ENCODE data around the gene ERGIC1.

The ERGIC1 gene

DNA sequence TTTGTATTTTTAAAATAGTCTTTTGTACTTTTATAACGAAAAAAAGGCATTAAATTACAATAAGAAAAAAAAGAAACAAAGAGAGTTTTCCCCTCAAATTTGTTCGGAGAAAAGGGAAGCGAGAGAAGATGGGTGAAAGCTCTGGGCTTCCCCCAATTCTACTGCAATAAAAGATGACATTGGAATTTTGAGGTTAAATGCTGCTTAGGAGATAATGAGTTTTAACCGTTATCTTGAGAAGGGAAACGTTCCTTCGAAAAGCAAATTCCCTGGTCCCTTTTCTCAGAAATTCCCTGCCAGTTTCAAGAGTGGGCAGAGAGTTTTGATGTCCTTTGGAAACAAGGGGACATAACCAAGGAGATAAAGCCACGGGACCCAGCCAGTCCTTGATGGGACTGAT is 18.4 kb upstream of the ERGIC1 start:
- Histone ChIP-seq H3K4me1 (peaks cover 16% of the 10 kb centered on the region), H3K9me3 (ENCODE audit: control insufficient read depth, low read length) (no peaks in the 10 kb centered on the region), H3K27me3 (ENCODE audit: control insufficient read depth, insufficient read depth, low read length) (no peaks in the 10 kb centered on the region), H3K79me2 (no peaks in the 10 kb centered on the region), H3K4me2 (ENCODE audit: low read length) (no peak overlapping the region), H3K27ac (no peak overlapping the region), H3K9ac (no peak overlapping the region), H3K36me3 (ENCODE audit: control insufficient read depth, insufficient read depth, low read length) (no peaks in the 10 kb centered on the region), H2AFZ (no peak overlapping the region), H3K4me3 (ENCODE audit: low read depth, low read length) (no peak overlapping the region)
- TF ChIP-seq, protein P1, sequence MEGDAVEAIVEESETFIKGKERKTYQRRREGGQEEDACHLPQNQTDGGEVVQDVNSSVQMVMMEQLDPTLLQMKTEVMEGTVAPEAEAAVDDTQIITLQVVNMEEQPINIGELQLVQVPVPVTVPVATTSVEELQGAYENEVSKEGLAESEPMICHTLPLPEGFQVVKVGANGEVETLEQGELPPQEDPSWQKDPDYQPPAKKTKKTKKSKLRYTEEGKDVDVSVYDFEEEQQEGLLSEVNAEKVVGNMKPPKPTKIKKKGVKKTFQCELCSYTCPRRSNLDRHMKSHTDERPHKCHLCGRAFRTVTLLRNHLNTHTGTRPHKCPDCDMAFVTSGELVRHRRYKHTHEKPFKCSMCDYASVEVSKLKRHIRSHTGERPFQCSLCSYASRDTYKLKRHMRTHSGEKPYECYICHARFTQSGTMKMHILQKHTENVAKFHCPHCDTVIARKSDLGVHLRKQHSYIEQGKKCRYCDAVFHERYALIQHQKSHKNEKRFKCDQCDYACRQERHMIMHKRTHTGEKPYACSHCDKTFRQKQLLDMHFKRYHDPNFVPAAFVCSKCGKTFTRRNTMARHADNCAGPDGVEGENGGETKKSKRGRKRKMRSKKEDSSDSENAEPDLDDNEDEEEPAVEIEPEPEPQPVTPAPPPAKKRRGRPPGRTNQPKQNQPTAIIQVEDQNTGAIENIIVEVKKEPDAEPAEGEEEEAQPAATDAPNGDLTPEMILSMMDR (IDR thresholded peaks at IDR 0.05) = no peak

DNA sequence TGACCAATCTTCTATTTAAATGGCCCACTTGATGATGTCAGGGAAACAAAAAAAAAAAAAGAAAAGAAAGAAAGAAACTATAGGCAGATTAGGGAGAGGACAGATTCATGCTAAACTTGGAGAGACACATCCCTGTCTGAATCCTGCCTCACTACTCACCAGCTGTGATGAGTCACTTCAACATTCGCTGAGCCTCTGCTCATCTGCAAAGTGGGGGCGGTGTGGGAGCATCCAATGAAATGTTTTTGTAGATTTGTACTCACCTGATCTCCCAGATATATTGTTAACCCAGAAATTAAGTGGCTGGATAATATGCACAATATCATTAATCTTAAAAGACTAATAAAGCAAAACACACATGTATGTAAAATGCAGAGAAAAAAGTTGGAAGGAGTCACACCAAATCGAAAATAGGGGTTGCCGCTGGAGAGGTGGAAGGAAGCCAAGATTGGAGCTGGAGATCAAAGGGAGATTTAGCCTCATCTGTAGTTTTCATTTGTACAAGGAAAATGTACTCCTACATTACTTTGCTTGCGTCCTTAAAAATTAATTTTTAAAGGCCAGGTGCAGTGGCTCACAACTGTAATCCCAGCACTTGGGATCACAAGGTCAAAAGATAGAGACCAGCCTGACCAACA is 17.0 kb upstream of the ERGIC1 start:
- Histone ChIP-seq H3K27ac (no peak overlapping the region), H3K36me3 (ENCODE audit: control insufficient read depth, insufficient read depth, low read length) (no peaks in the 10 kb centered on the region), H3K79me2 (no peaks in the 10 kb centered on the region), H3K27me3 (ENCODE audit: control insufficient read depth, insufficient read depth, low read length) (no peaks in the 10 kb centered on the region), H3K9me3 (ENCODE audit: control insufficient read depth, low read length) (no peaks in the 10 kb centered on the region), H3K4me3 (ENCODE audit: low read depth, low read length) (no peak overlapping the region), H2AFZ (peak overlapping the region; percentile 34), H3K4me1 (peaks cover 17% of the 10 kb centered on the region), H3K4me2 (ENCODE audit: low read length) (no peak overlapping the region), H3K9ac (no peak overlapping the region)
- TF ChIP-seq, protein P1 (IDR thresholded peaks at IDR 0.05) = no peak

DNA sequence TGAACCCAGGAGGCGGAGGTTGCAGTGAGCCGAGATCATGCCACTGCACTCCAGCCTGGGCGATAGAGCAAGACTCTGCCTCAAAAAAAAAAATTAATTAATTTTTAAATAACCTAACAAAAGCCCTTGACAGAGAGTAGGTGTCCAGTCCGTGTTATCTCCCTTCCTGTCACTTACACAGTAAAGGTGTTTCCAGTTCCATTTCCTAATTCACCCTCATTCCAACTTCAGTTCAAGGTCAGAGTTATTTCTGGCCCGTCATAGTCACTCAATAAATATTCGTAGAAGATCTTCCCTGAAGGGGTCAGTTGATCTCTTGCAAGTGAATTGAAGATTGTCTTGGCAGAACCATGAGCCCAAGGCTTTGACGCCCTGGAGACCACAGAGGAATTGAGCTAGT is 16.4 kb upstream of the ERGIC1 start:
- Histone ChIP-seq H3K4me1 (peaks cover 17% of the 10 kb centered on the region), H3K4me2 (ENCODE audit: low read length) (no peak overlapping the region), H3K9ac (no peak overlapping the region), H3K4me3 (ENCODE audit: low read depth, low read length) (no peak overlapping the region), H3K27me3 (ENCODE audit: control insufficient read depth, insufficient read depth, low read length) (no peaks in the 10 kb centered on the region), H3K27ac (no peak overlapping the region), H3K36me3 (ENCODE audit: control insufficient read depth, insufficient read depth, low read length) (no peaks in the 10 kb centered on the region), H3K79me2 (no peaks in the 10 kb centered on the region), H3K9me3 (ENCODE audit: control insufficient read depth, low read length) (no peaks in the 10 kb centered on the region), H2AFZ (no peak overlapping the region)
- TF ChIP-seq, protein P1 (IDR thresholded peaks at IDR 0.05) = no peak

DNA sequence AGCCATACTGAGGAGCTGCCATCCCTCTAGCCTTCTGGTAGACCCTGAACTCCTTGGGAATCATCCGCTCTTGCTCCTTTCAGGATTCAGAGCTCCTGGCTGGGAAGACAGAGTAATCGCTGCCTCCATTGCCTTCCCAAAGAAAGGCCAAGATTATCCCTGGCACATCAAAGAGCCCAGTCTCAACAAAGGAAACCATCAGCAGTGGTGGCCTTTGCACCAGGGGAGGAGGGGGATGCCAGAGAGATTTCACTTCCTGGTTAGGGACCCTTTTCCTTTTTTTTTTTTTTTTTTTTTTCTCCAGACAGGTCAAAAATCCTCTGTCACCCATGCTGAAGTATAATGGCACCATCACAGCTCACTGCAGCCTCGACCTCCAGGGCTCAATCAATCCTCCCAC is 16.0 kb upstream of the ERGIC1 start:
- Histone ChIP-seq H3K79me2 (no peaks in the 10 kb centered on the region), H3K27me3 (ENCODE audit: control insufficient read depth, insufficient read depth, low read length) (no peaks in the 10 kb centered on the region), H3K4me1 (peaks cover 17% of the 10 kb centered on the region), H2AFZ (no peak overlapping the region), H3K27ac (no peak overlapping the region), H3K9ac (no peak overlapping the region), H3K4me2 (ENCODE audit: low read length) (no peak overlapping the region), H3K9me3 (ENCODE audit: control insufficient read depth, low read length) (no peaks in the 10 kb centered on the region), H3K4me3 (ENCODE audit: low read depth, low read length) (no peak overlapping the region), H3K36me3 (ENCODE audit: control insufficient read depth, insufficient read depth, low read length) (no peaks in the 10 kb centered on the region)
- TF ChIP-seq, protein P1 (IDR thresholded peaks at IDR 0.05) = no peak

DNA sequence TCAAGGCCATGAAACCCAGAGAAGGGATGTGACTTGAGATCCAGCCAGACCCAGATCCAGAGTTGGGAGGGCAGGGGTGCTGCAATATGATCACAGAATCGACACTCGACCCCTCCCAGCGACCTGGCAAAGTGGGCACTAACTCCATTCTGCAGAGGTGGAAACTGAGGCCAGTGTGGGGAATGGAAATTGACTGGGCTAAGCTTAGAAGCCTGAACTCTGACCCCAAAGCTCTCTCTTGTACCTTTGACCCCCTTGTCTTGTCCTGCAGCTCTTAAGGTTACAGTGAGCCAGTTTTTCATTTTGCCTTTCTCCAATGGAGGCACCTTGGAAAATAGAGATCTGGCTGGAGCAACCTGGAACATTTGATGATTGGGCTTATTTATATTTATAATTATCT is 14.5 kb upstream of the ERGIC1 start:
- Histone ChIP-seq H3K9ac (no peak overlapping the region), H3K9me3 (ENCODE audit: control insufficient read depth, low read length) (no peaks in the 10 kb centered on the region), H3K27me3 (ENCODE audit: control insufficient read depth, insufficient read depth, low read length) (no peaks in the 10 kb centered on the region), H3K79me2 (no peaks in the 10 kb centered on the region), H3K4me3 (ENCODE audit: low read depth, low read length) (no peak overlapping the region), H3K27ac (no peak overlapping the region), H2AFZ (no peak overlapping the region), H3K4me1 (peaks cover 17% of the 10 kb centered on the region), H3K4me2 (ENCODE audit: low read length) (no peak overlapping the region), H3K36me3 (ENCODE audit: control insufficient read depth, insufficient read depth, low read length) (no peaks in the 10 kb centered on the region)
- TF ChIP-seq, protein P1 (IDR thresholded peaks at IDR 0.05) = no peak

Data from parathyroid adenoma (tissue), 2 donors.